ENCODE data around the gene PCDH1.

GRCh38 chr5:141807732-141808131 is 70.5 kb downstream of the PCDH1 start:
- TF ChIP-seq POLR2A (IDR thresholded peaks at IDR 0.05) (no peak), CTCF (IDR thresholded peaks at IDR 0.05) (no peak)
